Neuronal stem cell (in vitro differentiated cells): ENCODE data around the gene THSD4.

Experiments used
- DNase-seq: peaks from one replicate; pipeline ENCODE4 v3.0.0-alpha.2; 2013; ENCODE audit warnings: low spot score
- H2AFZ ChIP-seq: one replicate; pipeline ENCODE4 v1.6.1; 2013; ENCODE audit warnings: mild to moderate bottlenecking, low read length, inconsistent platforms
- H2AK5ac ChIP-seq: 2 replicates; pipeline ENCODE4 v1.6.1; 2013; ENCODE audit warnings: low read depth, mild to moderate bottlenecking, inconsistent platforms, low read length, moderate library complexity, mixed read lengths
- H2BK120ac ChIP-seq: 2 replicates; pipeline ENCODE4 v1.6.1; 2013; ENCODE audit warnings: low read depth, mild to moderate bottlenecking, inconsistent platforms, low read length, moderate library complexity, mixed read lengths
- H2BK12ac ChIP-seq: one replicate; pipeline ENCODE4 v1.6.1; 2013; ENCODE audit warnings: low read length, inconsistent platforms
- H2BK15ac ChIP-seq: 2 replicates; pipeline ENCODE4 v1.6.1; 2013; ENCODE audit warnings: mild to moderate bottlenecking, low read length, inconsistent platforms, mixed read lengths
- H2BK5ac ChIP-seq: one replicate; pipeline ENCODE4 v1.6.1; 2013; ENCODE audit warnings: inconsistent platforms, mild to moderate bottlenecking, low read length, moderate library complexity
- H3K14ac ChIP-seq: one replicate; pipeline ENCODE4 v1.6.1; 2013; ENCODE audit warnings: low read length, inconsistent platforms
- H3K18ac ChIP-seq: 2 replicates; pipeline ENCODE4 v1.6.1; 2013; ENCODE audit warnings: low read length, inconsistent platforms
- H3K23ac ChIP-seq: 2 replicates; pipeline ENCODE4 v1.6.1; 2013; ENCODE audit warnings: low read depth, mild to moderate bottlenecking, mixed read lengths, low read length, inconsistent platforms; ENCODE audit not compliant: poor library complexity
- H3K27ac ChIP-seq: replicated peaks from 3 replicates; pipeline ENCODE4 v1.5.1; 2013; ENCODE audit warnings: low read length, inconsistent platforms
- H3K27me3 ChIP-seq, 3 experiments: 2 replicates each; pipeline ENCODE4 v1.6.1; 2013; ENCODE audit warnings: low read length in 3 of 3, mild to moderate bottlenecking in 2 of 3, inconsistent platforms in 1 of 3, low read depth in 1 of 3, mixed read lengths in 1 of 3, moderate library complexity in 1 of 3; ENCODE audit not compliant: control insufficient read depth in 3 of 3, insufficient read depth in 3 of 3
- H3K36me3 ChIP-seq, 2 donors: replicated peaks in 1 of 2; 2 replicates each; pipeline ENCODE4 v1.6.1; 2013; ENCODE audit warnings: low read length in 2 of 2; ENCODE audit not compliant: control insufficient read depth in 2 of 2, insufficient read depth in 2 of 2
- H3K4ac ChIP-seq: 2 replicates; pipeline ENCODE4 v1.6.1; 2013; ENCODE audit warnings: inconsistent platforms, mild to moderate bottlenecking, low read length, moderate library complexity
- H3K4me1 ChIP-seq, 2 donors: 1 replicate in 1 of 2; 2 replicates in 1 of 2; pipeline ENCODE4 v1.6.1; 2013; ENCODE audit warnings: low read length in 2 of 2, low read depth in 1 of 2; ENCODE audit not compliant: control insufficient read depth in 2 of 2, insufficient read depth in 1 of 2
- H3K4me2 ChIP-seq: one replicate; pipeline ENCODE4 v1.6.1; 2013; ENCODE audit warnings: mild to moderate bottlenecking, low read length, inconsistent platforms; ENCODE audit not compliant: insufficient read depth, poor library complexity, severe bottlenecking
- H3K4me3 ChIP-seq, 2 donors: 2 replicates each; pipeline ENCODE4 v1.5.1; 2013; ENCODE audit warnings: low read length in 2 of 2, mild to moderate bottlenecking in 2 of 2, inconsistent platforms in 1 of 2, moderate library complexity in 1 of 2
- H3K79me1 ChIP-seq: one replicate; pipeline ENCODE4 v1.6.1; 2013; ENCODE audit warnings: low read depth, mild to moderate bottlenecking, inconsistent platforms, low read length, moderate library complexity
- H3K9ac ChIP-seq: one replicate; pipeline ENCODE4 v1.6.1; 2013; ENCODE audit warnings: mild to moderate bottlenecking, low read depth, low read length, inconsistent platforms; ENCODE audit not compliant: poor library complexity
- H3K9me3 ChIP-seq, 2 donors: replicated peaks in 1 of 2; 2 replicates each; pipeline versions ENCODE3 to v1.6.1; 2013; ENCODE audit warnings: low read length in 2 of 2, mild to moderate bottlenecking in 2 of 2, inconsistent platforms in 1 of 2, low read depth in 1 of 2, mixed read lengths in 1 of 2, moderate library complexity in 1 of 2; ENCODE audit not compliant: control insufficient read depth in 2 of 2, insufficient read depth in 1 of 2
- H4K8ac ChIP-seq: one replicate; pipeline ENCODE4 v1.6.1; 2013; ENCODE audit warnings: low read depth, mild to moderate bottlenecking, inconsistent platforms, low read length, moderate library complexity
- H4K91ac ChIP-seq: one replicate; pipeline ENCODE4 v1.6.1; 2013; ENCODE audit warnings: low read length, low read depth, mild to moderate bottlenecking, inconsistent platforms; ENCODE audit not compliant: poor library complexity
- WGBS, 2 donors: extraction: QIAGEN DNeasy Blood & Tissue Kit; methylation state at CpG; one replicate each; pipeline ENCODE4 v1.1.7; 2013; ENCODE audit warnings: missing lambda C conversion rate in 2 of 2, mixed read lengths in 1 of 2; ENCODE audit not compliant: insufficient read length in 2 of 2, insufficient replicate concordance in 1 of 2; ENCODE audit errors: extremely low coverage in 2 of 2; 5-methylcytosine and 5-hydroxymethylcytosine counted together

THSD4 gene

GRCh38 chr15:71739355-71739754 lies 624.1 kb downstream of the THSD4 start:
- Histone ChIP-seq H3K18ac (no peak overlapping the region), H3K23ac (no peak overlapping the region), H4K91ac (no peak overlapping the region), H2BK120ac (no peak overlapping the region), H3K4me1 (peaks cover 0 to 3% of the 10 kb centered on the region in 2 donors), H3K4ac (no peak overlapping the region), H3K4me2 (no peak overlapping the region), H3K27ac (no peak overlapping the region), H3K9ac (no peak overlapping the region), H3K14ac (no peak overlapping the region), H3K27me3 (peaks cover 0 to 2% (median 0%) of the 10 kb centered on the region in 3 experiments), H2AFZ (no peak overlapping the region), H2AK5ac (no peak overlapping the region), H3K9me3 (peaks cover 0 to 2% of the 10 kb centered on the region in 2 donors), H4K8ac (no peak overlapping the region), H2BK15ac (no peak overlapping the region), H2BK12ac (no peak overlapping the region), H3K36me3 (peaks cover 0 to 1% of the 10 kb centered on the region in 2 donors), H3K4me3 (no peak overlapping the region), H3K79me1 (no peaks in the 10 kb centered on the region), H2BK5ac (no peak overlapping the region)
- no CpG with 5 or more reads among the region's 1 CpG for WGBS, 2 donors
- no peak for DNase-seq

- no peak overlapping the region for H3K4me3 ChIP-seq
- WGBS, 2 donors, result no CpG with 5 or more reads among the region's 5 CpGs
These were observed 627.7 kb downstream of the THSD4 start for GRCh38 chr15:71742964-71743363.

GRCh38 chr15:71743861-71744382 lies 628.7 kb downstream of the THSD4 start:
- H2BK120ac ChIP-seq, result no peak overlapping the region
- no peaks in the 10 kb centered on the region for H3K36me3 ChIP-seq
- H3K27ac ChIP-seq, result no peak overlapping the region
- no peak overlapping the region for H4K8ac ChIP-seq
- H2BK12ac ChIP-seq, result no peak overlapping the region
- H2BK15ac ChIP-seq, result no peak overlapping the region
- no peaks in the 10 kb centered on the region for H3K9me3 ChIP-seq
- H4K91ac ChIP-seq, result no peak overlapping the region
- H2BK5ac ChIP-seq, result no peak overlapping the region
- H3K27me3 ChIP-seq, result peaks cover 0 to 2% (median 0%) of the 10 kb centered on the region in 3 experiments
- H3K4me1 ChIP-seq, result no peaks in the 10 kb centered on the region
- H3K4me3 ChIP-seq, result no peak overlapping the region
- peak; percentile 48 for DNase-seq
- no peak overlapping the region for H3K18ac ChIP-seq
- no peak overlapping the region for H2AK5ac ChIP-seq
- no peak overlapping the region for H3K9ac ChIP-seq
- WGBS, 2 donors, result 100% methylated on average over 1 of the region's 6 CpGs; no CpG with 5 or more reads in 1 of the 2 donors
- H3K4ac ChIP-seq, result no peak overlapping the region
- H3K4me2 ChIP-seq, result no peak overlapping the region
- H3K14ac ChIP-seq, result no peak overlapping the region
- no peak overlapping the region for H2AFZ ChIP-seq
- H3K79me1 ChIP-seq, result no peaks in the 10 kb centered on the region
- no peak overlapping the region for H3K23ac ChIP-seq

More at GRCh38 chr15:71742964-71743363, 627.7 kb downstream of the THSD4 start:
- H3K18ac ChIP-seq, result no peak overlapping the region
- H3K9ac ChIP-seq, result no peak overlapping the region
- H2BK5ac ChIP-seq, result no peak overlapping the region
- H2BK120ac ChIP-seq, result no peak overlapping the region
- no peak overlapping the region for H3K4me2 ChIP-seq
- no peak overlapping the region for H3K4ac ChIP-seq
- no peak overlapping the region for H4K91ac ChIP-seq
- H3K79me1 ChIP-seq, result no peaks in the 10 kb centered on the region
- no peak overlapping the region for H4K8ac ChIP-seq
- no peak overlapping the region for H2BK15ac ChIP-seq
- H3K36me3 ChIP-seq, result peaks cover 0 to 1% of the 10 kb centered on the region in 2 donors
- H2AFZ ChIP-seq, result no peak overlapping the region
- H2BK12ac ChIP-seq, result no peak overlapping the region
- no peak for DNase-seq
- H3K27ac ChIP-seq, result no peak overlapping the region
- peaks cover 0 to 2% (median 0%) of the 10 kb centered on the region in 3 experiments for H3K27me3 ChIP-seq
- peaks cover 0 to 2% of the 10 kb centered on the region in 2 donors for H3K9me3 ChIP-seq
- no peak overlapping the region for H3K14ac ChIP-seq
- no peak overlapping the region for H3K23ac ChIP-seq
- no peaks in the 10 kb centered on the region for H3K4me1 ChIP-seq
- no peak overlapping the region for H2AK5ac ChIP-seq

- Histone ChIP-seq H3K9me3 (no peaks in the 10 kb centered on the region), H2BK15ac (no peak overlapping the region), H4K91ac (no peak overlapping the region), H3K9ac (no peak overlapping the region), H2AK5ac (peak overlapping the region; percentile 56), H3K79me1 (no peaks in the 10 kb centered on the region), H3K27me3 (no peaks in the 10 kb centered on the region), H2AFZ (no peak overlapping the region), H4K8ac (no peak overlapping the region), H3K36me3 (no peaks in the 10 kb centered on the region), H3K18ac (peak overlapping the region; percentile 33), H3K4ac (no peak overlapping the region), H3K14ac (peak overlapping the region; percentile 84), H2BK5ac (no peak overlapping the region), H3K27ac (no peak overlapping the region), H2BK12ac (peak overlapping the region; percentile 36), H3K4me2 (no peak overlapping the region), H2BK120ac (no peak overlapping the region), H3K4me3 (peak overlapping the region in 1 of 2 donors; percentile 3), H3K4me1 (no peaks in the 10 kb centered on the region), H3K23ac (peak overlapping the region; percentile 47)
- DNase-seq, result no peak
- no CpG with 5 or more reads among the region's 17 CpGs for WGBS, 2 donors
These were observed 631.4 kb downstream of the THSD4 start for GRCh38 chr15:71746719-71747118.
